ENCODE measurements around the gene DNAJC8.

GRCh38 chr1:28199328-28200233 lies 33.2 kb downstream of the DNAJC8 start:
- no peak for TF ChIP-seq CTCF (IDR thresholded peaks at IDR 0.05)
- TF ChIP-seq POLR2A (IDR thresholded peaks at IDR 0.05; ENCODE audit: low read depth): no peak

Data from esophagus muscularis mucosa (tissue), 3 donors.